HG02943 (cell line): Measurements from ENCODE around the gene PRG3.
"Not testable (repeated sequence)": the region's sequence is repeated elsewhere in the genome, so short reads cannot be mapped to it uniquely, and the experiment has no call there.

Experiments
- ATAC-seq: cut with Tn5 transposase; IDR thresholded peaks from one replicate; pipeline ENCODE4 v1.9.1; 2021; ENCODE audit warnings: mild to moderate bottlenecking, low read depth, moderate library complexity; ENCODE audit not compliant: unreplicated experiment

Gene PRG3

DNA sequence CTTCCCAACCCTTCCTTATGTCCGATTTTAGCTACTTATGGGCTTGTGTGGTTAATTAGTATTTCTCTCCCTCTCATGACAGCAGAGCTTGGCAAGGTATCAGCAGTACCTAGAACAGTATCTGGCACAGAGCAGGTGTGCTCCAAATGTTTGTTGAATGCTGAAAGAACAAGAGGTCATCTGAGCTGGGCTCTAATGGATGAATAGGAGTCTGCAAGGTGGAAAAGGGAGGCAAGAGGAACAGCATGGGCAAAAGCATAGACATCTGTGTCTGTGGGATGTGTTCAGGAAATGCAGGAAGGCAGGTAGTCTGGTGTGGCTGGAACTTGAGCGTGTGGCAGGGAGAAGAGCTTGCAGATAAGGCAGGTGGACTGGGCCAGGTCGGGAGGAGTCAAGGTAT is 19.0 kb downstream of the PRG3 start:
- ATAC-seq: no peak

DNA sequence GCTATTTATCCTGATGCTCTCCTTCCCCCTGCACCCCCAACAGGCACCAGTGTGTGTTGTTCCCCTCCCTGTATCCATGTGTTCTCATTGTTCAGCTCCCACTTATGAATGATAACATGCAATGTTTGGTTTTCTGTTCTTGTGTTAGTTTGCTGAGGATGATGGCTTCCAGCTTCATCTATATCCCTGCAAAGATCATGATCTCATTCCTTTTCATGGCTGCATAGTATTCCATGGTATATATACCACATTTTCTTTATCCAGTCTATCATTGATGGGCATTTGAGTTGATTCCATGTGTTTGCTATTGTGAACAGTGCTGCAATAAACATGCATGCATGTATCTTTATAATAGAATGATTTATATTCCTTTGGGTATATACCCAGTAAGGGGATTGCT is 19.5 kb downstream of the PRG3 start:
- ATAC-seq: not testable (repeated sequence)

GRCh38 chr11:57360991-57361390 is 20.0 kb downstream of the PRG3 start:
- ATAC-seq: no peak

GRCh38 chr11:57359896-57360690 is 20.9 kb downstream of the PRG3 start:
- ATAC-seq: no peak

DNA sequence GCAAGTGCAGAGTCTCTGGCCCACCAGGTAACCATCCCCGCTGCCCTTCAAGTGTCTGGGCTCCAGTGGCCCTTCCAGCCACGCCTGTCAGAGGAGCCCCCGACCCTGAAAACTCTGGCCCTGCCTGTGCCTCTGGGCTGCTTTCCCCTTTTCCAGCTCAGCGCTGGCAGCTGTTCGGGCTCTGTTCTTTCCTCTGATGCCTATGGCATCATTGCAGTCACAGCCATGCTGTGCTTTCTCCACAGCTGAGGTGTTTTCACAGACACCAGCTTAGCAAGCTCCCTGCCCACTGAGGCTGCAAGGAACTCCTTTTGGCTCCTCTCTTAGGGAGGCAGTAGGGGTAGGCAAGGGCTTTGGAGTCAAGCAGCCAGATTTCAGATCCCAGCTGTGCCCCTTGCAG is 21.6 kb downstream of the PRG3 start:
- no peak for ATAC-seq

DNA sequence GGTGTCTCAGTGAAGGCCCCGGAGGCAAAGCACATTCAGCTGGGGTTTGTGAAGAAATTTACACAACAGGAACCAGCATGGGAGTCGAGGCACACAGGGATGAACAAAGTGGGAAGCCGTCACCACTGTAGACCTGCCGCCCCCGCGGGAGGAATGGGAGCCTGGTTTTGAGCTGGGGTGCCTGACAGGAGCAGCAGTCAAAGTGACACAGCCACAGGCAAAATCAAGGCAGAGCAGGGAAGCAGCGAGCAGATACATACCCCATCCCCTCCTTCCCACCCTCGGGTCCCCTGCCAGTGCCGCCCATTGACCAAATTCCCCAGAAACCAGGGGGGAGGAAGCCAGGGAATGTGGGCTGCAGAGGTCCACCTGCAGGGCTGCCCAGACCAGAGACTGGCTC is 22.0 kb downstream of the PRG3 start:
- no peak for ATAC-seq

DNA sequence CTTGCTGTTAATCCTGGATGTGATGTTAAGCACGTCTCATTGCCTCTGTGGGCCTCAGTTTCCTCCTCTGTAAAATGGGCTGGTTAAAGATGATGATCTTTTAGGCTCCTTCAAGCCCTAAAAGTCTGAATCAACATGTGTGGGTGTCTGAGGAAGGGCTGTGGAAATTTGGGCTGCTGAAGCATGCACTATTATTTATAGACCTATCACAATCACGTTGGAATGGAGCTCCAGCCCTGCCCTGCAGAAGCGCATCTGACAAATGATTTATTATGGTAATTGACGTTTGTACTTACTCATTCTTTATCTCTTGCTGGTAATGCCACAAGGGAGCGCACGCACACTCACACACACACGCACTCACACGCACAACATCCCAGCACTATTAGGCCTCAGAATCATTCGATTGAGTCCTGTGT is 22.4 kb downstream of the PRG3 start:
- ATAC-seq: no peak

- no peak for ATAC-seq
Observed at GRCh38 chr11:57357856-57358255, 23.1 kb downstream of the PRG3 start.

GRCh38 chr11:57357310-57357709 is 23.6 kb downstream of the PRG3 start:
- no peak for ATAC-seq

DNA sequence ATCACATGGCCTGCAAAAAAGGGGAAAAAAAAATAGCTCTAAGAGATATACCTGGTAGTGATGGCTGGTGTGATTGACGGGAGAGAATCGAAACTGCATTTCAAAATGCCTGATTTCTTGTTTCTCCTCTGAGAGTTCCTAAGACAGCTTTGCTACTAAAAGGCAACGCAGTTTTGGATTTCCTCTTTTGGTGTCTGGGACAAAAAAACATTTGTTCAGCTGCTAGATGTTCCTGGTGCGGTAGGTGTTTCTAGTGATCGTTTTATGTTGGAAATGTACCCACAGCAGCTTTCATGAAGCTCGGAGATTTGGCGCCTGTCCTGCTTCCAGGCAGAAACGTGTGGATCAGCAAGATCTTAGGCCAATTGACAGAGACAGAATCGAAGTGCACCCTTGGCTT is 24.7 kb downstream of the PRG3 start:
- no peak for ATAC-seq

DNA sequence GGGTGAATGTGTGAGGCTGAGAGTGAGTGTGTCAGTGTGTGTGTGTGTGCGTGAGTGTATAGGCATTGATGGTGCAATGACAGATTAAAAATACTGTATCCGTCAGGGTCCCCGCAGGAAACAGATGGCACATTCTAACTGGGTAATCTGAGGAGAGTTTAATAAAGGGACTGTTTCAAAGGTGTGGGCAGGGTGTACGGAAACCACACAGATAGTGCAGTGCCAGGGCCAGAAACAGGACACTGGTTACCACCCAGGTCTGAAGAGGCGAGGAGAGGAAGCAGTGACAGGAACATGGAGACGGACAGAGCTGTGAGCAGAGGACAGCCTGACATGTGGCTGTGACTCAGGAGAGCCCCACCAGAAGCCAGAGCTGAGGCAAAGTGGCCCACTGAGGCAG is 26.3 kb downstream of the PRG3 start:
- ATAC-seq: no peak

DNA sequence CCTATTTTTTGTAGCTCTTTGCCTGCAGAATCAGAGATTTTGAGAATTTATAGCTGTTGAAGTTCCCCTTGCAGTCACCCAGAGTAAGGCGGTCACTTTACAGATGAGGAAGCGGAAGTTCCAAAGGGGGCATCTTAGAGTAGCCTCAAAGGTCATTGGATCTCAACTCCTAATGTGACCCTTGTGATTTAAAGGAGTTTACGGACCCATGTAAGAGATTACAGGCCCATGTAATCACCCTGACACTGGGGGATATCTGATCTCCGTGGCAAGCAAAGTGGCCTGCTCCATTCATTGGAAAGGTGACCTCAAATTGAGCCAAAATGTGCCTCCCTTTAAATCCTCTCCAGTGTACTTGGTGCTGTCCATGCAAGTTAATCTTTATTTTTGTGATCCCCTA is 27.1 kb downstream of the PRG3 start:
- ATAC-seq: no peak

- ATAC-seq: no peak
Observed at GRCh38 chr11:57353446-57353845, 27.5 kb downstream of the PRG3 start.

DNA sequence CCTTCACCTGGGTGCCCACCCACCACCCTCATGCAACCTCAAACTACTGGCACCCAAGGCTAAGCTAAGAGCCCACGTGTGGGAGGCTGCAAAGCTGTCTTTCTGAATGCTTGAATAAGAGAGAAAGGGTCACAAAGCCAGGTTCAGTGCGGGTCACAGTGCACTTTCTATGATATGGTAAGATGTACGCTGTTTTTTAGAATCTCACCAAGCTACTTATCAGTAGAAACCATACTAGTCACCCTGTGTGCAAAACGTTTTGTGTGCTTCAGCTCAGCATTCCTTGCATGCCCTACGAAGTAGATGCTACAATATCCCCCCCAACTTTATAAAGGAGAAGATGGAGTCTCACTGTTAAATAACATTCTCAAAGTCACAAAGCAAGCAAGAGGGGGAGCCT is 27.9 kb downstream of the PRG3 start:
- ATAC-seq: no peak

DNA sequence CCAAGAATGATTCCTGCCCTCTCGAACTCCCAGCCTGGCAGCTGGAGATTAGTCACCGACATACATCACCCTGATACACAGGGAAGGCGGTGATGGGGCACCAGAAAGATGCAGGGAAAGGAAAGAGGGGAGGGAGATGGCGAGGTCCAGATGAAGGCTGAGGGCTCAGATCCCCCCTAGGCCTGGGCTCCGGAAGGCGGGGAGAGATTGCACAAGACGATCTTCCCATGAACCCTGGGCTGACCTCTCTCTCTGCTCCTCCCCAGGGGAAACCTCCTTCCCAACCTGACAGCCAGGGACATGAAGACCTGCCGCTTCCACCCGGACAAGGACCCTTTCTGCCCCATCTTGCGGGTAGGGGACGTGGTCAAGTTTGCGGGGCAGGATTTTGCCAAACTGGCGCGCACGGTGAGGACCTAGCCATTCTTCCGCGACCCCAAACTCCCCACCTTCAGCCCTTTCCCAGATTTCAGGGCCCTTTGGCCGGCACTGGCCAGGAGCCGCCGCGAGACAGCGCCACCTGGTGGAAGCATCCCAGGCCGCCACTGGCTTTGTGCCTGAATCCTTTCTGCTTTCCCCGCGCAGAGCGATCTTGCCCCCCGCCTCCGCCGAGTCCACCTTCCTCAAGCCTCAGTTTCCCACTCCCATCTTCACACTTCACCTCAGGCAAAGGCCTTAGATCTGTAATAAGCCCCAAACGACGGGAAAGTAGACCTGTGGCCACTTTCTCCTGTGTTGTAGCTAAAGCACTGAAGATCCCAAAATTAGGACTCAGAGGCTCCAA is 31.3 kb downstream of the PRG3 start:
- ATAC-seq: no peak

GRCh38 chr11:57348636-57349313 is 32.2 kb downstream of the PRG3 start:
- ATAC-seq: no peak

- no peak for ATAC-seq
Observed at GRCh38 chr11:57348052-57348451, 32.9 kb downstream of the PRG3 start.

GRCh38 chr11:57347336-57347735 is 33.6 kb downstream of the PRG3 start:
- ATAC-seq: no peak

DNA sequence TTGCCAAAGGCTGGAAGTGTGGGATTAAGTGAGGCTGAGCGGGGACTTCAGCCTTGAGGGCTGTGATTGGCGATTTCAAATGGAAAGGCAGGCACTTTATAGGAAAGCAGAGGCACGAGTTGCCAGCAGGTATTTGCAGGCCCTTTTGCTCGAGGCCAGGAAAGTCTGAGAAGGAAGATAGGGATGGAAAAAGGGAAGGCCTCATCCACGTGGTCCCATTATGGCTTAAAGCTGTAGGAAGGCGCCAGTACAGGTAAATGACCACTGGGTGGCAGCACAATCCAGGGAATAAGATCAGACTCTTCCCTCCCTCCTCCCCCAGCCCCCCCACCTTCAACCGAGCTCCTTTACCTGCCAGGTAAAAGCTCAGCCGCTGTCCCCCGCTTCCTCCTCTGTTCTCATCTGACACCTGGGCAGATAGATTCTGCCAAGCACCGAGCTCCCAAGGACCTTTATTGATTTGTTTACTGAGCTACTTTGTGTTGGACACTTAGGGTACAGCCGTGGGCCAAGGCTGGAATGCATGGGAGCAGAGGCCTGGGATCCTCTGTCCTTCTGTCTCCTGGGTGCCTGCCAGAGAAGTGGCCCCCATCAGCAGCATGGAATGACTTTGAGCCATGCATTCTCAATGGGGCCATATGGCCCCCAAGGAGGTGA is 35.3 kb downstream of the PRG3 start:
- peak; percentile 56 for ATAC-seq

DNA sequence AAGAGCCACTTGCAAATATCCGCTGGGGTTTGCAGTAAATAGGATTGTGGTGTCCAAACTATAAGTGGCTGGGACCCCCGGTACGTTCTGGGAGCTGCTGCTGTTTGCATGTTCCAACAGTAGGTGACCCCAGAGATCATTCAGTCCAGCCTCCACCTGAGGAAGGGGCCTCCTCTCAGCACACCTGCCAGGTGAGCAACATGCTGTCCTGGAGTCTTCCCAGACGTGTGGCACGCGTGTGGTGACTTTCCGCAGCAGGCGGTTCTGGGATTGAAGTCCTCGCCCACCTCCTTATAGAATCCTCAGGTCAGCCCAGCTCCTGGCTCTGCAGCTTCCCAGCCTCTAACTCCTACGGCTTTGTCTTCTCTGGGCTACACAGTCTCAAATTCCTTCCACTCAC is 36.1 kb downstream of the PRG3 start:
- no peak for ATAC-seq

DNA sequence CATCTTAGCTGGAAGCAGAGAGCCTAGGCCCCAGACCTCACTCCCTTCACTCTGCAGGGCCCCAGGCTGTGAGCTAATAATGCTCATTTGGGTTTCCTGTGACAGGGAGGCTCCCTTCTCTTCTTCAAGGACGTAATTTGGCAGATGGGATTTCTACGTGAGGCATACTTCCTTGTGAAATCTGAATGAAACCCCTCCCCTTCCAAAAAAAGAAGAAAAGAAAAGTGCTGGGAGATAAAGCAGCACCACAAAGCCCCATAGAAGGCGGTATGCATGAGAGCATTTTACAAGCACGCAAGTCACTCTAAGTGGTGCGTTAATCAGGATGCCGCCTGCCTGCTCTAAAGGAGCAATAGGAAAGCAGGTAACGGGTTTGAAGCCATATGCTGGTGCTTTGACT is 37.1 kb downstream of the PRG3 start:
- no peak for ATAC-seq
